ENCODE measurements around the gene DENND4B. TPM values are rescaled to one million over a fixed set of nuclear protein-coding genes. Genes with fewer than 3 reads are reported as not detected.

DENND4B gene
- total RNA-seq, 2 experiments from 2014 or later: 102 to 107 TPM

- H3K9me3 Mint-ChIP-seq: peaks cover 2% of the 10 kb centered on the region
- H3K27ac Mint-ChIP-seq: peak overlapping the region; percentile 98
- DNase-seq: no peak
- H3K36me3 Mint-ChIP-seq (ENCODE audit: low read depth): peaks cover 51% of the 10 kb centered on the region
- H3K4me1 Mint-ChIP-seq (ENCODE audit: low read depth): peaks cover 26% of the 10 kb centered on the region
- intact Hi-C loops (cut with micrococcal nuclease): loop anchor here (2.0 to 10.0 kb wide), 3 partner anchors 34 to 274 kb away; partner anchors contain the start of gene NUP210L
- H3K4me3 Mint-ChIP-seq: peak overlapping the region; percentile 95
- POLR2A ChIA-PET: interaction anchor here (0.6 to 12.7 kb wide), 28 partner anchors 11 to 424 kb away, joined by 3 to 237 read pairs (median 6); partner anchors contain the start of genes CREB3L4, CRTC2, DENND4B and GATAD2B
- no peak for ATAC-seq
- no peak for TF ChIP-seq CTCF (IDR thresholded peaks at IDR 0.05)
- CTCF ChIA-PET: interaction anchor here (1.0 to 2.2 kb wide), 8 partner anchors 14 to 344 kb away, joined by 3 to 7 read pairs (median 4); partner anchors contain the start of genes DENND4B, HAX1 and JTB
- no peaks in the 10 kb centered on the region for H3K27me3 Mint-ChIP-seq
Observed at GRCh38 chr1:153991151-153991630, 44.7 kb upstream of the DENND4B start.

- peak; percentile 85 for ATAC-seq
- H3K4me1 Mint-ChIP-seq (ENCODE audit: low read depth): peaks cover 28% of the 10 kb centered on the region
- ChIA-PET POLR2A (interaction anchor here (0.6 to 12.7 kb wide), 42 partner anchors 8 to 356 kb away, joined by 3 to 237 read pairs (median 4); partner anchors contain the start of genes CREB3L4, CRTC2, DENND4B and GATAD2B), CTCF (interaction anchor here (1.0 to 2.2 kb wide), 7 partner anchors 13 to 344 kb away, joined by 3 to 7 read pairs (median 4); partner anchors contain the start of genes DENND4B and JTB)
- no peaks in the 10 kb centered on the region for H3K27me3 Mint-ChIP-seq
- H3K27ac Mint-ChIP-seq: peak within 1 kb of the TSS; percentile 98
- peaks cover 2% of the 10 kb centered on the region for H3K9me3 Mint-ChIP-seq
- peak; percentile 93 for DNase-seq
- intact Hi-C loops (cut with micrococcal nuclease): loop anchor here (2.0 to 10.0 kb wide), 3 partner anchors 34 to 274 kb away; partner anchors contain the start of gene NUP210L
- TF ChIP-seq CTCF (IDR thresholded peaks at IDR 0.05): no peak
- peaks cover 48% of the 10 kb centered on the region for H3K36me3 Mint-ChIP-seq (ENCODE audit: low read depth)
- H3K4me3 Mint-ChIP-seq: peak within 1 kb of the TSS; percentile 95
Observed at GRCh38 chr1:153990468-153991150, 44.1 kb upstream of the DENND4B start, which contains the start of gene RPS27. Gene RPS27 (plus strand): TSS chr1:153990762. CDS start chr1:153990797, 35 bp downstream.

DNA sequence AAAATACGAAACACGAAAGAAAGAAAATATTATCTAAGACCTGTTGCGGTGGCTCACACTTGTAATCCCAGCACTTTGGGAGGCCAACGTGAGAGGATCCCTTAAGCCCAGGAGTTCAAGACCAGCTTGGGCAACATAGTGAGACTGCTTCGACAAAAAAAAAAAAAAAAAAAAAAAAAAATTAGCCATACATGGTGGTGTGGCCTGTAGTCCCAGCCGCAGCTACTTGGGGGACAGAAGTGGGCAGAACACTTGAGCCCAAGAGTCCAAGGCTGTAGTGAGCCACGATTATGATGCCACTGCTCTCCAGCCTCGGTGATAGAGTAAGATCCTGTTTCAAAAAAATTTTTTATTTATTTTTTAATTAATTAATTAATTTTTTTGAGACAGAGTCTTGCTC lies 41.1 kb upstream of the DENND4B start:
- H3K4me1 Mint-ChIP-seq (ENCODE audit: low read depth): peaks cover 37% of the 10 kb centered on the region
- peak overlapping the region; percentile 89 for H3K27ac Mint-ChIP-seq
- peaks cover 29% of the 10 kb centered on the region for H3K36me3 Mint-ChIP-seq (ENCODE audit: low read depth)
- ChIA-PET POLR2A (interaction anchor here (1.0 to 12.7 kb wide), 7 partner anchors 16 to 196 kb away, joined by 4 to 237 read pairs (median 7); partner anchors contain the start of genes CREB3L4, JTB and SLC39A1), CTCF (interaction anchor here (0.7 to 5.1 kb wide), 26 partner anchors 8 to 354 kb away, joined by 3 to 73 read pairs (median 8); partner anchors contain the start of genes CHTOP, CREB3L4, DENND4B and GATAD2B)
- DNase-seq (no peak), ATAC-seq (no peak)
- H3K27me3 Mint-ChIP-seq: no peaks in the 10 kb centered on the region
- intact Hi-C loops (cut with micrococcal nuclease): loop anchor here (2.0 to 5.0 kb wide), 2 partner anchors 189 to 315 kb away; partner anchors contain the start of gene ILF2
- TF ChIP-seq CTCF (IDR thresholded peaks at IDR 0.05): no peak
- H3K9me3 Mint-ChIP-seq: no peaks in the 10 kb centered on the region
- H3K4me3 Mint-ChIP-seq: no peak overlapping the region

- H3K4me1 Mint-ChIP-seq (ENCODE audit: low read depth): peaks cover 31% of the 10 kb centered on the region
- no peaks in the 10 kb centered on the region for H3K9me3 Mint-ChIP-seq
- DNase-seq (peak; percentile 48), ATAC-seq (peak; percentile 7)
- POLR2A ChIA-PET: interaction anchor here (0.8 to 12.7 kb wide), 15 partner anchors 14 to 317 kb away, joined by 3 to 237 read pairs (median 5); partner anchors contain the start of genes CREB3L4, DENND4B, JTB and SLC39A1
- intact Hi-C loops (cut with micrococcal nuclease): loop anchor here (2.0 to 5.0 kb wide), 2 partner anchors 187 to 314 kb away; partner anchors contain the start of gene ILF2
- TF ChIP-seq CTCF (IDR thresholded peaks at IDR 0.05): no peak
- H3K27ac Mint-ChIP-seq: peak within 1 kb of the TSS; percentile 91
- H3K27me3 Mint-ChIP-seq: no peaks in the 10 kb centered on the region
- CTCF ChIA-PET: interaction anchor here (0.6 to 5.1 kb wide), 36 partner anchors 10 to 416 kb away, joined by 3 to 73 read pairs (median 5); partner anchors contain the start of genes CHTOP, CREB3L4, DENND4B and ILF2
- peaks cover 19% of the 10 kb centered on the region for H3K36me3 Mint-ChIP-seq (ENCODE audit: low read depth)
- peak within 1 kb of the TSS; percentile 85 for H3K4me3 Mint-ChIP-seq
Observed at GRCh38 chr1:153985941-153986761, 39.6 kb upstream of the DENND4B start, which contains the start of gene RAB13. Gene RAB13 (minus strand): TSS chr1:153986339. CDS start chr1:153986236, 103 bp downstream.

All from activated CD8-positive, alpha-beta T cell treated with anti-CD3 and anti-CD28 coated beads for 36 hours (primary cell).